ENCODE data around the gene WDFY3.

WDFY3 gene, protein sequence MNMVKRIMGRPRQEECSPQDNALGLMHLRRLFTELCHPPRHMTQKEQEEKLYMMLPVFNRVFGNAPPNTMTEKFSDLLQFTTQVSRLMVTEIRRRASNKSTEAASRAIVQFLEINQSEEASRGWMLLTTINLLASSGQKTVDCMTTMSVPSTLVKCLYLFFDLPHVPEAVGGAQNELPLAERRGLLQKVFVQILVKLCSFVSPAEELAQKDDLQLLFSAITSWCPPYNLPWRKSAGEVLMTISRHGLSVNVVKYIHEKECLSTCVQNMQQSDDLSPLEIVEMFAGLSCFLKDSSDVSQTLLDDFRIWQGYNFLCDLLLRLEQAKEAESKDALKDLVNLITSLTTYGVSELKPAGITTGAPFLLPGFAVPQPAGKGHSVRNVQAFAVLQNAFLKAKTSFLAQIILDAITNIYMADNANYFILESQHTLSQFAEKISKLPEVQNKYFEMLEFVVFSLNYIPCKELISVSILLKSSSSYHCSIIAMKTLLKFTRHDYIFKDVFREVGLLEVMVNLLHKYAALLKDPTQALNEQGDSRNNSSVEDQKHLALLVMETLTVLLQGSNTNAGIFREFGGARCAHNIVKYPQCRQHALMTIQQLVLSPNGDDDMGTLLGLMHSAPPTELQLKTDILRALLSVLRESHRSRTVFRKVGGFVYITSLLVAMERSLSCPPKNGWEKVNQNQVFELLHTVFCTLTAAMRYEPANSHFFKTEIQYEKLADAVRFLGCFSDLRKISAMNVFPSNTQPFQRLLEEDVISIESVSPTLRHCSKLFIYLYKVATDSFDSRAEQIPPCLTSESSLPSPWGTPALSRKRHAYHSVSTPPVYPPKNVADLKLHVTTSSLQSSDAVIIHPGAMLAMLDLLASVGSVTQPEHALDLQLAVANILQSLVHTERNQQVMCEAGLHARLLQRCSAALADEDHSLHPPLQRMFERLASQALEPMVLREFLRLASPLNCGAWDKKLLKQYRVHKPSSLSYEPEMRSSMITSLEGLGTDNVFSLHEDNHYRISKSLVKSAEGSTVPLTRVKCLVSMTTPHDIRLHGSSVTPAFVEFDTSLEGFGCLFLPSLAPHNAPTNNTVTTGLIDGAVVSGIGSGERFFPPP (N-terminal part only)

DNA sequence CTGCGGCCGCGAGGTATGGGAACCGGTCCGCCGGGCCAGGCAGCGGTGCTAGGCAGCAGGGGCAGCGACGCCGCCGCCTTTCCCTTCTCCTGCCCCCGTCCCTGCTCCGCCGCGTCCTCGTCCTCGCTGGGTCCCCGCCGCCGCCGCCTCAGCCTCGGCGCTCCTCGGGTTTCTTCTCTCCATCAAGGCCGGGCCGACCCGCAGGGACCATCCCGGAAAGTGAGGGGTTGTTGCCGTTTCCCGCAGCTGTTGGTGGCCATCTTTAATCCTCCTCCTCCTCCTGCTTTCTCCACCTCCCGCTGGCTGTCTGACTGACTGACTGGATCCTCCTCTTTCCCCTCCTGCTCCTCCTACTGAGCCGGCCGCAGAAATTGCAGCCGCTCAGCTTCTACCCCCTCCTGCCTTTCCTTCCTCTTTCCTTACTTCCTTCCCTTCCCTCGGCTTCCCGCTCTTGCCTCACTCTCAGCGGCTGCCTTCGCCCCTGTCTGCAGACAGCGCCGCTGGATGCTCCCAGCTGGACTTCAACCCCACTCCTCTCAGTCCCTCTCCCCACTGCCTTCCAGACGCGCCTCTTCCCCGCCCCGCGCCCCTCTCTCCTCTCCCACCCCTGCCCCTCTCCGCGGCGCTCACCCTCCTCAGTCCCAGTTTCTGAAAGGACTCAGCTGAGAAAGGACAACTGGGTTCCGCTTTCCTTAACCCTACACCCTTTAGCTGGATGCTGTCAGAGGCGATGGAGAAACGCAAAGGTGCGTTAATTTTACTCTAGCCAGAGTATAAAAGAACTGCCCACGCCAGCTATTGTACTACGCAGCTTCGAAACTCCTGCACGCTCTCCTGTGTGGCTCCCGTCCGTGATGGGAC is at the start of gene WDFY3:
Gene WDFY3 (minus strand): TSS at position 309 of the 861 bp plus-strand sequence. CDS start 106,099 bp downstream, outside the sequence.
- Histone ChIP-seq H3K36me3 (ENCODE audit: insufficient read depth, low read length) (peaks cover 3% of the 10 kb centered on the region), H3K27me3 (ENCODE audit: insufficient read depth, low read length) (no peaks in the 10 kb centered on the region), H3K9me3 (ENCODE audit: low read length) (no peaks in the 10 kb centered on the region), H2AFZ (ENCODE audit: low read depth, low read length) (peak within 1 kb of the TSS; percentile 91), H3K4me1 (ENCODE audit: insufficient read depth, low read length) (peaks cover 36% of the 10 kb centered on the region), H3K4me3 (ENCODE audit: low read length) (peak within 1 kb of the TSS; percentile 62)

DNA sequence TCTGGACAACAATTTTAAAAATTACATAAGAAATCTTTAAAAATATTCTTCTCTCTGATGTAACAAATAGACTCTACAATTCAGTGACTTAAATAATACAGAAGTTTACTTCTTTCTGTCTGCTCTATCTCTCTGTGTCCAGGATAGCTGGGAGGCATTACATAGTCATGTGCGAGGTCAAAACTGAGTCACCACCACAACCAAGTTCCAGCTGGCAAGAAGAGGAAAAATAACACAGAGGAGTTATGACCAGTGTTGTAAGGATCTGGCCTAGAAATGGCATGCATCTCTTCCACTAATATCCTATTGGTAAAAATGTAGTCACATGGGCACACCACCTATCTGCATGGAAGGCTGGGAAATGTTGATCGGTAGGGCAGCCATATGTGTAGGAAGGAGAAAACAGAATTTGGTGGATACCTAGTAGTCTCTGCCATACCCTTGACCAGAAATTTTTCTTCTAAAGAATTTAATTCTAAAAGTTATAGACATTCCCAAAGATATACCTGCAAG is 39.4 kb upstream of the WDFY3 start:
- Histone ChIP-seq H3K9me3 (ENCODE audit: low read length) (no peaks in the 10 kb centered on the region), H3K4me3 (ENCODE audit: low read length) (no peak overlapping the region), H3K27me3 (ENCODE audit: insufficient read depth, low read length) (no peaks in the 10 kb centered on the region)

DNA sequence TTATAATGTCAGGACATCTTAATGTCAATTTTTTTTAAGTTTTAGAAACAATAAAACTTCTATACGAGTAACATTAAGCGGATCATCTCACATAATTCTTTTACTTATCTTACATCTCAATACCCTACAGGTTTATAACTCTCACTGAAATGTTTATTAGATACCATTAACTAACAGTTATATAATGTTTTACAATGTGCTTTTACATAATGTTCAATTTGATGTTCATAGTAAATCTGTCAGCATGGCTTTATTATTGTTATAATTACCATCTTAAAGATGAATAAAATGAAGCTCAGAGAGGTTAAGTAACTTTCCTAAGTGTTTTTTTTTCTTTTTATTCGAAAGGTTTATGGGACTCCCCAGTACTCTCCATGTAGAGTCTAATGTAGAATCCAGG is 33.9 kb upstream of the WDFY3 start:
- H3K4me1 ChIP-seq (ENCODE audit: insufficient read depth, low read length): no peaks in the 10 kb centered on the region
- no peaks in the 10 kb centered on the region for H3K36me3 ChIP-seq (ENCODE audit: insufficient read depth, low read length)
- no peaks in the 10 kb centered on the region for H3K9me3 ChIP-seq (ENCODE audit: low read length)
- no peaks in the 10 kb centered on the region for H3K27me3 ChIP-seq (ENCODE audit: insufficient read depth, low read length)
- no peak overlapping the region for H3K4me3 ChIP-seq (ENCODE audit: low read length)
- H2AFZ ChIP-seq (ENCODE audit: low read depth, low read length): no peak overlapping the region

More for the DNA sequence above, 39.4 kb upstream of the WDFY3 start:
- Histone ChIP-seq H2AFZ (ENCODE audit: low read depth, low read length) (no peak overlapping the region), H3K36me3 (ENCODE audit: insufficient read depth, low read length) (no peaks in the 10 kb centered on the region), H3K4me1 (ENCODE audit: insufficient read depth, low read length) (no peaks in the 10 kb centered on the region)

DNA sequence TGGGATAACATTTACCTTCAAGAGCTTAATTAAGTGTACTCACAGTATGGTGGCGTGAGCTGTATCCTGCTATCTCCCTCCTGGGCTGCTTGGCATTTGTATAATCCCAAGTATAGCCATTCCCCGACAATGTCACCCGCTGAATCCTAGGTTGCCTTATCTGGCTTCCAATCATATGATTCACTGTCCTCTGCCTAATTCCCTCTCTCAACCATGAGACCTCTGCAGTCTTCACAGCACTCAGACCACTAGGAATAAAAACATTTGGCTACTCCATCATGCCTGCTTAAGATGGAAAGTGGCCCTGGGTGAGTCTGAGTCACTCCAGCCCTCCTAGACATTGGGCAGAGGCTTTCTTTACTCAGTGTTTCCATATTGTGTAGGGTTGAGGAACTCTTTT is 28.9 kb upstream of the WDFY3 start:
- Histone ChIP-seq H3K36me3 (ENCODE audit: insufficient read depth, low read length) (no peaks in the 10 kb centered on the region), H3K9me3 (ENCODE audit: low read length) (no peaks in the 10 kb centered on the region), H2AFZ (ENCODE audit: low read depth, low read length) (no peak overlapping the region), H3K27me3 (ENCODE audit: insufficient read depth, low read length) (no peaks in the 10 kb centered on the region), H3K4me3 (ENCODE audit: low read length) (no peak overlapping the region), H3K4me1 (ENCODE audit: insufficient read depth, low read length) (no peaks in the 10 kb centered on the region)

DNA sequence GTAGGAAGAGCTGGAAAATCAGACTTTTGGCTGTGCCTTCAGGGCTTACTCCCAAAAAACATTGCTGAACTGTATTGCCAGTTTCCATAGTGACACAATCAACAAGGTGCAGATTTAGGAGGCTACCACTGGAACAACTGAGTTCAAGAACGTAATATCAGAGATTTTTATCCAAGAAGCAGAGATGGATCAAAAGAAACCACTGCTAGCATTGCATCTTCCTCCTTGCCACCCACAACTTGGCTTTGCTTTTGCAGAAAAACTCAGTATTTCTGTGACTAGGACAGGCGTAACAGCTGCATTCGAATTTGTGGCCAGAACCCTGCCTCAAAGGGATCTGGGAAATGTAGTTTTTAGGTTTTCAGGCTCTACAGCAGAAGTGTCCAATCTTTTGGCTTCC is 27.8 kb upstream of the WDFY3 start:
- no peaks in the 10 kb centered on the region for H3K9me3 ChIP-seq (ENCODE audit: low read length)
- no peaks in the 10 kb centered on the region for H3K27me3 ChIP-seq (ENCODE audit: insufficient read depth, low read length)
- no peaks in the 10 kb centered on the region for H3K36me3 ChIP-seq (ENCODE audit: insufficient read depth, low read length)
- no peak overlapping the region for H3K4me3 ChIP-seq (ENCODE audit: low read length)
- H2AFZ ChIP-seq (ENCODE audit: low read depth, low read length): no peak overlapping the region
- no peaks in the 10 kb centered on the region for H3K4me1 ChIP-seq (ENCODE audit: insufficient read depth, low read length)

DNA sequence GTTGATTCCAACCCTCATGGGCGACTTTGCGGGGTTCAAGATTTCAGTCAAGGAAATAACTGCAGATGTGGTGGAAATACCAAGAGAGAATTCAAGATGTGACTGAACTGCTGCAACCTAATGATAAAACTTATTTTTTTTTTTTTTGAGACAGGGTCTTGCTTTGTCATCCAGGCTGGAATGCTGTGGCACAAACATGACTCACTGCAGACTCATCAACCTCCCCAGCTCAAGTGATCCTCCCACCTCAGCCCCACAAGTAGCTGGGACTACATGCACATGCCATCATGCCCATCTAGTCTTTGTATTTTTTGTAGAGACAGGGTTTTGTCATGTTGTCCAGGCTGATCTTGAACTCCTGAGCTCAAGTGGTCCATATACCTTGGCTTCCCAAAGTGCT is 19.5 kb upstream of the WDFY3 start:
- Histone ChIP-seq H2AFZ (ENCODE audit: low read depth, low read length) (no peak overlapping the region), H3K27me3 (ENCODE audit: insufficient read depth, low read length) (no peaks in the 10 kb centered on the region), H3K36me3 (ENCODE audit: insufficient read depth, low read length) (no peaks in the 10 kb centered on the region), H3K4me3 (ENCODE audit: low read length) (no peak overlapping the region), H3K4me1 (ENCODE audit: insufficient read depth, low read length) (no peaks in the 10 kb centered on the region), H3K9me3 (ENCODE audit: low read length) (peaks cover 6% of the 10 kb centered on the region)

DNA sequence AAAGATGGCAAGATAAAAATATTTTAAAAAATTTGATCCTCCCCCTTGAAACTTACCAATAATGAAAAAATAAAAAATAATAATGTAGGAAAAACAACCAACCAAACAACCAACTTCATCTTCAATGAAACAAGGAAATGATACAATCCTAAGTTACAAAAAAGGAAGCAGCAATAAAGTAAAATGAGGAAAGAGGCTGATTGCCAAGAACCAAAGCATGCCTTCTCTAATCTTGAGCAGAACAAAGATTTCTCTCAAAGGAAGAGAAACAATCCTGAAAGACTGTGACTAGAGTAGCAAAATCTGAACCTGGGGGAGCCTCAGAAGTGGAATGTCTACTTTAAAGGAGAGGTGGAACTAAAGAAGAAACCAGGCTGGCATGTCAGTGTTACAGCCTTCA is 10.9 kb upstream of the WDFY3 start:
- Histone ChIP-seq H3K9me3 (ENCODE audit: low read length) (no peaks in the 10 kb centered on the region), H3K4me3 (ENCODE audit: low read length) (no peak overlapping the region), H3K36me3 (ENCODE audit: insufficient read depth, low read length) (no peaks in the 10 kb centered on the region), H3K4me1 (ENCODE audit: insufficient read depth, low read length) (no peaks in the 10 kb centered on the region), H2AFZ (ENCODE audit: low read depth, low read length) (no peak overlapping the region), H3K27me3 (ENCODE audit: insufficient read depth, low read length) (no peaks in the 10 kb centered on the region)

DNA sequence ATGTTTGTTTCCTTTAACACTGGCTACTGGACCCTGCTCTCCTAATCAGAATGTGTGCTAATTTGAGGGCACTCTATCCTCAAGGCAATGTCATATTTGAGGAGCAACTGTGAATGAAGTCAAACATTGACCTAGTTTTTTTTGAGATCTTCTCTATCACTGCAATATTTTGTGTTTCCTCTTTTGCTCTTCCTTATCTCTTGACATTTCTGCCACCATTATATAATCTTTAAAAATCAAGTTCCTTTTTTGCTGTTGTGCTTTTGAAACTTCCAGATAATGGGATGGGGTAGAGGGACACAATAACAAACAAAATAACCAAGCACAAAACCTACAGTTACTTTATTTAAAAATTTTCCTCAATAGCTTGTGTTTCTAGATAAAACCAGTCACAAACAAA is 7.4 kb upstream of the WDFY3 start:
- H3K9me3 ChIP-seq (ENCODE audit: low read length): no peaks in the 10 kb centered on the region
- H3K4me1 ChIP-seq (ENCODE audit: insufficient read depth, low read length): peaks cover 9% of the 10 kb centered on the region
- no peaks in the 10 kb centered on the region for H3K27me3 ChIP-seq (ENCODE audit: insufficient read depth, low read length)
- H3K36me3 ChIP-seq (ENCODE audit: insufficient read depth, low read length): no peaks in the 10 kb centered on the region
- no peak overlapping the region for H2AFZ ChIP-seq (ENCODE audit: low read depth, low read length)
- H3K4me3 ChIP-seq (ENCODE audit: low read length): no peak overlapping the region

DNA sequence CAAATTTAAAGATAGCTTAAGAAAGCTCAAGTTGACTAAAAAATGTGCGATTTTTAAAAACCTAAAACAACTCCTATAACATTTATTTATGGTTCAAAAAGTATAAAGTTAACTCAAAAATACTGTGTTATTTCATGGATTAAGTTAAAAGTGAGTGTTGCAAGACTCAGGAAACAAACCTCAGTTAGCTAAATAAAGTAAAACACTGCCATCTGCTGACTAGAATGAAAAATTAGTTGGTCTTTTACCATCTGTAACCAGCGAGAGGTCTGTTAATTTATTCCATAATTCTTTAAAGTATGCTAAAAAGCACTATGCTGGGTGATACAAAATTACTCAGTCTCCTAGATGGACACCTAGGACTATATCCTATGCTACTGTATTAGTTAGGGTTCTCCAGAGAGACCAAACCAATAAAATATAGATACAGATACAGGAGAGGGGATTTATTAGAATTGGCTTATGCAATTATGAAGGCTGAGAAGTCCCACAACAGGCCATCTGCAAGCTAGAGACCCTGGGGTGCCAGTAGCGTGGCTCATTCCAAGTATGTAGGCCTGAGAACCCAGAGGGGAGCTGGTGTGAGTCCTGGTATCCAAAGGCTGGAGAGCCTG is 4.9 kb upstream of the WDFY3 start:
- Histone ChIP-seq H3K9me3 (ENCODE audit: low read length) (no peaks in the 10 kb centered on the region), H2AFZ (ENCODE audit: low read depth, low read length) (no peak overlapping the region), H3K4me3 (ENCODE audit: low read length) (no peak overlapping the region), H3K36me3 (ENCODE audit: insufficient read depth, low read length) (no peaks in the 10 kb centered on the region), H3K27me3 (ENCODE audit: insufficient read depth, low read length) (no peaks in the 10 kb centered on the region), H3K4me1 (ENCODE audit: insufficient read depth, low read length) (peaks cover 25% of the 10 kb centered on the region)

DNA sequence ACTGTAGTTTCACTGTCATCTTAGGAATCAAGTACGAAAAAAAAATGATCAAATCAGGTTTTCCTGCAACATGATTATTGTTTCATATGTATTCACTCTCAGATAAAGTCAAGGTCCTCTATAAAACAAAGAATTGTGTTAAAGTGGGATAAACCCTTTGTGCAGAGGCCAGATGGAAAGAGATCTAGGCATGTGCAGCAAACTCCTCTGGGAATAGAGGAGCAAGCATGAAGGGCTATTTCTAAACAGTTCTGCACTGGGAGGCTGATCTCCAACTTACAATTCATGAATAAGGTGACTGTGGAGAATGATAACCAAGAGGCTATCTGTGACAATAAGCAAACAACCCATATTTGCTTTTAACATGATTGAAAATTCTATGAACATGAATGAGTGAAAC is 2.4 kb upstream of the WDFY3 start:
- H3K9me3 ChIP-seq (ENCODE audit: low read length): no peaks in the 10 kb centered on the region
- no peak overlapping the region for H3K4me3 ChIP-seq (ENCODE audit: low read length)
- H3K27me3 ChIP-seq (ENCODE audit: insufficient read depth, low read length): no peaks in the 10 kb centered on the region
- no peak overlapping the region for H2AFZ ChIP-seq (ENCODE audit: low read depth, low read length)
- H3K36me3 ChIP-seq (ENCODE audit: insufficient read depth, low read length): peaks cover under 1% of the 10 kb centered on the region
- H3K4me1 ChIP-seq (ENCODE audit: insufficient read depth, low read length): peaks cover 36% of the 10 kb centered on the region

DNA sequence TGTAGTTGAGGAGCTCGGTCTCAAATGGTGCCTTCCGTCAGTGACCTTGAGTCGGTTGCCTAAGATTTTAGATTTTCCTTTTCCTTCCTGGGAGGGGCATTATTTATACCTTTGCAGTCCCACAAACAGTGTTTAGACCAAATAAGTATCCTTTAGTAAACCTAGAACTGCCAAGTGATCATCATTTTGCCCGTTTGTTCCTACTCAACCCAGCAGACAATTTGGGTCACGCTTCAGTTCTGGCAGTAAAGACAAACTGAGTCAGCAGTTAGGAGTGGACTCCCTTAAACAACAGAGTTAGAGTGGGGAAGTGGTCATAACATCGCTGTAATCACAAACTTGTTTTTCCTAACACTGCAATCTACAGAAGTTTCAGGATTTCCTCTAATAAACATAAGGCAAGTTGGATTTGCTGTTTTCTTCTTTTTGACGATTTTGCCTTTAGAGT is 777 bp upstream of the WDFY3 start:
- Histone ChIP-seq H3K36me3 (ENCODE audit: insufficient read depth, low read length) (peaks cover 3% of the 10 kb centered on the region), H3K27me3 (ENCODE audit: insufficient read depth, low read length) (no peaks in the 10 kb centered on the region), H3K4me1 (ENCODE audit: insufficient read depth, low read length) (peaks cover 36% of the 10 kb centered on the region), H3K4me3 (ENCODE audit: low read length) (peak overlapping the region; percentile 62), H3K9me3 (ENCODE audit: low read length) (no peaks in the 10 kb centered on the region), H2AFZ (ENCODE audit: low read depth, low read length) (peak overlapping the region; percentile 91)

Data from neuron (in vitro differentiated cells).